NOMO-1 treated with DMSO at 0.1 percent for 48 hours (cell line): ENCODE data around the gene RXRA.
A peak's percentile ranks its signal among the peaks of the same experiment; 100 is the strongest.

Source experiments
- DNase-seq: peaks from one replicate; lab custom pipeline; 2025; ENCODE audit not compliant: unreplicated experiment; lab: John Stamatoyannopoulos, UW

Gene RXRA

DNA sequence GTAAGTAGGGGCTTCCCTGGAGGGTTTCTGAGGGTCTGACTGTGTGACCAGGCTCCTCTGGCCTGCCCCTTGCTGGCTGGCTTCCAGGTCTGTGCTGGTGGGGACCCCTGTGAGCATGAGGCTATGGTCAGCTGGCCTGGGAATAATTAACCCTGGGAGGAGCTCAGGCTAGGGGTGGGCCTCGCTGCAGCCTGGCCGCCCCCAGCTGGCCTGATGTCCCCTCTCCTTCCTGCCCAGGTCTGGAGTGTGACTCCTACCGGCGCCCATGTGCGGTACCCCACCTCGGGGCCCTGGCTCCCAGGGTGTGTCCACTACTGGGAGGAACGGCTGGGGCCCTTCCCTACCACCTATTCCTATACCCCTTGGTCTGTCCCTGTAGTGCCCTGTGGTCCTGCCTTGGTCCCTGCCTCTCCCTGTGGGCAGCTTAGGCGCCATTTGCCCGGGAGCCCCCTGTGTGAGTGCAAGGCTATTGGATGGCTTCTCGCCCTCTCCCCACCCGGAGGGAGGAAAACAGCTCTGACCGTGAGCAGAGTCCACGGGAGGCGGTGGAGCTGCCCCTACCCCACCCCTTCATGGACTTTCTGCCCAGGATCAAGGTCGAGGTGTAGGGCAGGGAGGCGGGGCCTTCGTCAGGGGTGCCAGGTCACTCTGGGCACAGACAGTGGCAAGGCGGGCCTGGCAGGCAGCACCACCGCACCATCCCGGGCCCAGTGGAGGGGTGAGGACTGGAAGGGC, 9.4 kb downstream of the RXRA start:
- no peak for DNase-seq

DNA sequence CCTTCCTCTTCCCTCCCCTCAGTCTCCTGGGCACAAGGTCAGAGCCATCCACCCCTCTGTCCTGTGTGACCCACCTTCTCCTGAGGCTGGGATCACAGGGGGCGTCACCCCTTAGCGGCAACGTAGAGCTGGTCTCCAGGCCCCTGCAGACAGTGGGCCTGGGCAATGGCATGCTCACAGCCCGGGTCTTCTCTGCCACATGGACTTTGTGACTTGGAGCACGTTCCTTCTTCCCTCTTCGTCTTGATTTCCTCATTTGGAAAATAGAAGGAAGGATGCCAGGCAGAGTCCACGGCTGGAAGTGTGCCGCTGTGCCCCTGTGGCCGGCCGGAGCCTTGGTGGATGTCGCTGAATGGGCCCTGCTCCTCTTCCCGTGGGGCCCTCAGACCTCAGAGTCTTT, 10.0 kb downstream of the RXRA start:
- no peak for DNase-seq

DNA sequence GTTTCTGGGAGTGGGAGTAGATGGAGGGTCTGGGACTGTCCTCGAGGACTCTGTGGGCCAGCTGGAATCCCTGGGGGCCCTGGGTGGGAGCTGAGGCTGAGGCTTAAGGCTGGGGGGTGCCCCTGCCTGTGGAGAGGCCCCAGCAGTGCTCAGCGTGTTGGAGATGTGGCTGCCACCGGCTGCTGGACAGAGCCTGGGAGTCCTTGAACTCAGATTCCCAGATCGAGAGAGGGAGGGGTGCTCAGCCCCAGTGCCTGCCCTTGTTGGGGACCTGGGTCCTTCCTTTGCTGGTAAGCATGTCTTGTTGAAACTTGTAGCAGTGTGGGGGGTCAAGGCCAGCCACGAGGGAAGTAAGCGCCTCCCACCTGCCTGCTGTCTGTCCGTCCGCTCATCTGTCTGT, 10.7 kb downstream of the RXRA start:
- no peak for DNase-seq

DNA sequence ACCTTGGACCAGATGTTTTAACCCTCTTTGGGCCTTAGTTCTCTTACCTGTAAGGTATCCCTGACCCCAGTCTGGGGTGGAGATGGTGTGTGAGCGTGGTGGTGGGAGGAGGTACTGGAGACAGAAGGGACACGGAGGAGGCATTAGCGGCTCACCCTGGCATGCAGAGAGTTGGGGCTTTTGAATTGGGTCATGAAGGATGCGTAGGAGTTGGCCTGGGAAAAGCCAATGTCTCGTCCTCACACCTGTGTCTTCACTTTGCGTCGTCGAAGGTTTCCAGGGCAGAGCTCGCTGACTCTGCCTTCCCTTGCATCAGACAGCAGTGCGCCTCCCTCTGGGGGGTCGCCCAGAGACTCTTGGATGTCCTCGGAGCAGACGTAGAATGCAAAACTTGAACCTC, 11.2 kb downstream of the RXRA start:
- DNase-seq: no peak

GRCh38 chr9:134338394-134339182, 12.3 kb downstream of the RXRA start:
- no peak for DNase-seq

DNA sequence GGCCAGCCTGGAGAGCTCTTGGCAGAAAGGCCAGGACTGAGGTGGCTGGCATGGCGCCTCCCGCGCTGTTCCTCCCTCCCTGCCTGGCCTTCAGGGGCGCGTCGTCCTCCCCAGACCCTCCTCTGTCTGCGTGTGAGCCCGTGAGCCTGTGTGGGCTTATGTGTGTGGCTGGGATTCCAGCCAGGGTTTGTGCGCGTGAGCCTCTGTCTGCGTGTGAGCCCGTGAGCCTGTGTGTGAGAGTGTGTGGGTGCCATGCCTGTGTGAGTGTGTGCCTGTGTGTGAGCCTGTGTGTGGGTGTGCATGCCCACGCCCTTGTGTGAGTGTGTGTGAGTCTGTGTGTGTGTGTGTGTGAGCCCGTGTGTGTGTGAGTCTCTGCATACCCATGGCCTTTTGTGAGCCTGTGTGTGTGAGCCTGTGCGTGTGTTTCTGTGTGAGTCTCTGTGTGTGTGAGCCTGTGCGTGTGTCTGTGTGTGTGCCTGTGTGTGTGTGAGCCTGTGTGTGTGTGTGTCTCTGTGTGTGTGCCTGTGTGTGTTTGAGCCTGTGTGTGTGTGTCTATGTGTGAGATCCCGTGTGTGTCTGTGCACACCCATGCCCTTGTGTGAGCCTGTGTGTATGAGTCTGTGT, 13.0 kb downstream of the RXRA start:
- no peak for DNase-seq

GRCh38 chr9:134340475-134341160, 14.4 kb downstream of the RXRA start:
- peak; percentile 77 for DNase-seq

DNA sequence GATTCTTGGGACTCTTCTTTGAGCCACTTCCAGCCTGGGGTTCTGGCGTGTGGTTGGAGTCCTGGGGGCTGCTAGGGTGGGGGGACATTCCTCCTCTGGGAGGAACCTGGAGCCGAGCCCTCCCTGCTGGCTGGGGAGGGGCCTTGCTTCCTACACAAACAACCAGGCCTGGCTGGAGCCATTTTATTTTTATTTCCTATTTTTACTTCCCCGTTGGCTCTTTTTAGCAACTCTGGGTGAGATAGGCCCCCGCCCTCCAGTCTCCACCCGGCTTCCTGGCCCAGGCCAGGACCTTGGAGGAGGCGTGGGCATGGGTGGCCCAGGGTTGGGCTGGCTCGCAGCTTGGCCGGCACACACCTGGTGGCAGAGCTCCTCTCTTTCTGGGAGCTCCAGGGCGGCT, 15.1 kb downstream of the RXRA start:
- DNase-seq: peak; percentile 76

GRCh38 chr9:134341929-134342745, 15.9 kb downstream of the RXRA start:
- no peak for DNase-seq

GRCh38 chr9:134342746-134343115, 16.5 kb downstream of the RXRA start:
- no peak for DNase-seq

- DNase-seq: no peak
Observed at GRCh38 chr9:134343637-134344036, 17.4 kb downstream of the RXRA start.

- DNase-seq: no peak
Observed at GRCh38 chr9:134344068-134344799, 18.0 kb downstream of the RXRA start.

GRCh38 chr9:134344800-134345310, 18.6 kb downstream of the RXRA start:
- DNase-seq: no peak

DNA sequence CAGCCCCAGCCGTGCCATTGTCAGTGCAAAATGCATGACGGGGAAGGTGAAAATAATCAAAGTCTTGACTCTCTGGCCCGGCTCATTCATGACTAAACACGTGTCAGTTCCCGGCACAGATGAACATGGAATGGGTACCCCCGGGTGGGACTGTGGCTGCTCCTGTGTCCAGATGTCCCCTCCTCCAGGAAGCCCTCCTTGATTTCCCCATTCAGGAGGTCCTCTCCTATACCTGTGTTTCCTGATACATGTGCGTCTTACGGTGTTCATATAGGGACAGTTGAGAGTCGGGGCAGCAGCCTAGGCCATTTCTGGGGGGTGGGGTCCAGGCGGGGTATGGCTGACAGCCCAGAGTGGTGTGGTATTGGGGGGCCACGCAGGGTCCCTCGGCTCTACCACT, 19.5 kb downstream of the RXRA start:
- DNase-seq: no peak

- no peak for DNase-seq
Observed at GRCh38 chr9:134346151-134346550, 19.9 kb downstream of the RXRA start.

GRCh38 chr9:134346840-134347583, 20.8 kb downstream of the RXRA start:
- DNase-seq: no peak

DNA sequence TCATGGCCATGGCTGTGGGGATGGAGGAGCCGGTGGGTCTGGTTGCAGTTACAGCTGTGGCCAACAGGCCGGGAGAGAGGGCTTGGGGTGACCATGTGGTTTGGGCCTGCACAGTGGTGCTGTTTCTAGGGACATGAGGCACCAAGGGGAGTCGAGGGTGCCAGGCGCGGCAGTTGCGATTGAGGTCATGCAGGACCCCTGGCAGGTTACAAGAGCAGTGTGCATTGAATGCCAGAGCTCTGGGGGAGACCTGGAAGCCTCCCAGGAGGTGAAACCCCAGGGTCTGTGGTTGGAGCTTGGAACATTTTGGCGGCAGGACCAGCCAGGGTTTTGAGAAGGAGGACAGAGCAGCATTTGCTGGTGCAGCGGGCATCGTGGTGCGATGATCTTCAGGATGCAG, 21.7 kb downstream of the RXRA start:
- DNase-seq: no peak

DNA sequence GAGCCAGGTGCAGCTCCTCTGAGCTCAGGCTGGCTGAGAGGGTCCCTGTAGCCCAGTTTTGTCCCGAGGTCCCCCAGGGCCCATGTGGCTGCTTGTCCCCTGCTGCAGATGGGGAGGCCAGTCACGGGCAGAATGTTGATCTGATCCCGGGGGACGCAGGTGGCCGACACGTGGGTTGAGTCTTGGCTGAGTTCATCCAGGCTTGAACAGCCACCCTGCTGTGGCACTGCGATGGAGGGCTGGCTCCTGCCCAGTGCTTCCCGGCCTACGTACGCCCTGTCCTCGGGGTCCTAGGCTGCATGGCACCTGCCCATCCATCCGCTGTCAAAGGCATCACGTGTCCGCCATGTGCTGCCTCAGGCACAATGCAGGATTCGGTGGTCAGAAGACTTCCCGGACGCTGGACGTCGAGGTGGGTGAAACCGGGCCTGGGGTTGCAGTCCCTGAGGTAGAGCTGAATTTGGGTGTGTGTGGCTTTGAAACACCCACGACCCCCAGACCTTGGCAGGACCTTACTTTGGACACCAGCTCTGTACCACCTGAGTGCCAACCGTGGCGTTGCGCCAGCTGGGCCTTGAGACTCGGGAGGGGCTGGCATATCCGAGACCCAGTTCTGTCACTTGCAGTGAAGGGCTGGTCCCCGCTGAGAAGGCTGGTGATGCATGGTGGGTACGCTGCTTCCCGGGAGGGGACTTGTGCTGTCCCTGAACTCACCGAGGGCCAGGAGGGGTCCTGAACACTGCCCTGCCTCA, 22.3 kb downstream of the RXRA start:
- DNase-seq: no peak
